ENCODE results near the gene UBXN11.
A peak's percentile ranks its signal among the peaks of the same experiment; 100 is the strongest.

Gene UBXN11

GRCh38 chr1:26306290-26307229 is at the start of gene UBXN11:
TSS of gene UBXN11 (minus strand) at chr1:26306636. CDS start at chr1:26302883, 3,753 bp downstream.
- peak; percentile 88 for DNase-seq

- no peak for DNase-seq
Observed at GRCh38 chr1:26356106-26356505, 49.7 kb upstream of the UBXN11 start.

GRCh38 chr1:26354972-26355371 is 48.5 kb upstream of the UBXN11 start:
- DNase-seq = no peak

- no peak for DNase-seq
Observed at GRCh38 chr1:26353976-26354820, 47.8 kb upstream of the UBXN11 start, which contains the start of gene CRYBG2. TSS of gene CRYBG2 (minus strand) at chr1:26354130. CDS start at chr1:26346657, 7,473 bp downstream.

- DNase-seq = no peak
Observed at GRCh38 chr1:26353210-26353859, 46.9 kb upstream of the UBXN11 start.

GRCh38 chr1:26352338-26352679 is 45.9 kb upstream of the UBXN11 start:
- DNase-seq = no peak

GRCh38 chr1:26351590-26352337 is 45.3 kb upstream of the UBXN11 start:
- DNase-seq = no peak

- no peak for DNase-seq
Observed at GRCh38 chr1:26350701-26351589, 44.5 kb upstream of the UBXN11 start.

GRCh38 chr1:26350343-26350700 is 43.9 kb upstream of the UBXN11 start:
- no peak for DNase-seq

- no peak for DNase-seq
Observed at GRCh38 chr1:26349877-26350244, 43.4 kb upstream of the UBXN11 start.

- no peak for DNase-seq
Observed at GRCh38 chr1:26349188-26349876, 42.9 kb upstream of the UBXN11 start.

- DNase-seq = no peak
Observed at GRCh38 chr1:26346274-26347033, 40.0 kb upstream of the UBXN11 start.

- DNase-seq = no peak
Observed at GRCh38 chr1:26345718-26346117, 39.3 kb upstream of the UBXN11 start.

- DNase-seq = no peak
Observed at GRCh38 chr1:26344147-26344920, 37.9 kb upstream of the UBXN11 start.

GRCh38 chr1:26340047-26340481 is 33.6 kb upstream of the UBXN11 start:
- DNase-seq = no peak

- DNase-seq = no peak
Observed at GRCh38 chr1:26338670-26339069, 32.2 kb upstream of the UBXN11 start.

GRCh38 chr1:26337625-26338024 is 31.2 kb upstream of the UBXN11 start:
- no peak for DNase-seq

- no peak for DNase-seq
Observed at GRCh38 chr1:26337206-26337535, 30.7 kb upstream of the UBXN11 start.

GRCh38 chr1:26336477-26337205 is 30.2 kb upstream of the UBXN11 start:
- DNase-seq = peak; percentile 63

Measured in retina (tissue), 1 donor.